ENCODE data around the gene C10orf120. TPM values are rescaled to one million over a fixed set of nuclear protein-coding genes. Genes with fewer than 3 reads are reported as not detected.

C10orf120 gene
- total RNA-seq, 1 donor from 2014 or later = not detected

GRCh38 chr10:122656741-122657140, 42.9 kb downstream of the C10orf120 start:
- no peak overlapping the region for H3K4me3 Mint-ChIP-seq (ENCODE audit: low read depth)
- H3K27me3 Mint-ChIP-seq = peaks cover 70% of the 10 kb centered on the region
- TF ChIP-seq CTCF (IDR thresholded peaks at IDR 0.05; ENCODE audit: unreplicated experiment) = no peak
- no peaks in the 10 kb centered on the region for H3K9me3 Mint-ChIP-seq (ENCODE audit: low read depth)
- DNase-seq (ENCODE audit: low spot score, unreplicated experiment) = no peak
- H3K4me1 Mint-ChIP-seq (ENCODE audit: low read depth) = no peaks in the 10 kb centered on the region
- H3K36me3 Mint-ChIP-seq (ENCODE audit: insufficient read depth) = no peaks in the 10 kb centered on the region
- no peak overlapping the region for H3K27ac Mint-ChIP-seq

- H3K9me3 Mint-ChIP-seq (ENCODE audit: low read depth) = no peaks in the 10 kb centered on the region
- no peak for TF ChIP-seq CTCF (IDR thresholded peaks at IDR 0.05; ENCODE audit: unreplicated experiment)
- H3K4me1 Mint-ChIP-seq (ENCODE audit: low read depth) = no peaks in the 10 kb centered on the region
- no peaks in the 10 kb centered on the region for H3K36me3 Mint-ChIP-seq (ENCODE audit: insufficient read depth)
- H3K27ac Mint-ChIP-seq = no peak overlapping the region
- peaks cover 74% of the 10 kb centered on the region for H3K27me3 Mint-ChIP-seq
- H3K4me3 Mint-ChIP-seq (ENCODE audit: low read depth) = no peak overlapping the region
- DNase-seq (ENCODE audit: low spot score, unreplicated experiment) = no peak
These were observed 43.3 kb downstream of the C10orf120 start for GRCh38 chr10:122656308-122656705.

GRCh38 chr10:122655524-122656307, 43.9 kb downstream of the C10orf120 start:
- no peak for TF ChIP-seq CTCF (IDR thresholded peaks at IDR 0.05; ENCODE audit: unreplicated experiment)
- peaks cover 75% of the 10 kb centered on the region for H3K27me3 Mint-ChIP-seq
- no peaks in the 10 kb centered on the region for H3K4me1 Mint-ChIP-seq (ENCODE audit: low read depth)

GRCh38 chr10:122650331-122650730, 49.3 kb downstream of the C10orf120 start:
- no peaks in the 10 kb centered on the region for H3K4me1 Mint-ChIP-seq (ENCODE audit: low read depth)
- H3K27me3 Mint-ChIP-seq = peaks cover 59% of the 10 kb centered on the region
- TF ChIP-seq CTCF (IDR thresholded peaks at IDR 0.05; ENCODE audit: unreplicated experiment) = no peak
- H3K4me3 Mint-ChIP-seq (ENCODE audit: low read depth) = no peak overlapping the region
- H3K27ac Mint-ChIP-seq = no peak overlapping the region
- H3K9me3 Mint-ChIP-seq (ENCODE audit: low read depth) = no peaks in the 10 kb centered on the region
- no peaks in the 10 kb centered on the region for H3K36me3 Mint-ChIP-seq (ENCODE audit: insufficient read depth)
- no peak for DNase-seq (ENCODE audit: low spot score, unreplicated experiment)

More at GRCh38 chr10:122655524-122656307, 43.9 kb downstream of the C10orf120 start:
- Mint-ChIP-seq H3K9me3 (ENCODE audit: low read depth) (no peaks in the 10 kb centered on the region), H3K4me3 (ENCODE audit: low read depth) (no peak overlapping the region), H3K27ac (no peak overlapping the region), H3K36me3 (ENCODE audit: insufficient read depth) (no peaks in the 10 kb centered on the region)
- DNase-seq (ENCODE audit: low spot score, unreplicated experiment) = no peak

- no peak for TF ChIP-seq CTCF (IDR thresholded peaks at IDR 0.05; ENCODE audit: unreplicated experiment)
- Mint-ChIP-seq H3K27me3 (peaks cover 56% of the 10 kb centered on the region), H3K36me3 (ENCODE audit: insufficient read depth) (no peaks in the 10 kb centered on the region), H3K4me3 (ENCODE audit: low read depth) (no peak overlapping the region), H3K27ac (no peak overlapping the region), H3K4me1 (ENCODE audit: low read depth) (no peaks in the 10 kb centered on the region), H3K9me3 (ENCODE audit: low read depth) (no peaks in the 10 kb centered on the region)
- no peak for DNase-seq (ENCODE audit: low spot score, unreplicated experiment)
These were observed 49.7 kb downstream of the C10orf120 start for GRCh38 chr10:122649903-122650302.
